Cardiac fibroblast (primary cell): ENCODE results near the gene FMNL2.

Source experiments
- DNase-seq, 2 donors: peaks; one replicate each; pipeline versions ENCODE4 v3.0.0 to v3.0.0-alpha.2; 2010; ENCODE audit warnings: low read depth in 2 of 2
- H3K4me3 ChIP-seq, 2 donors: replicated peaks in 1 of 2; 1 replicate in 1 of 2; 2 replicates in 1 of 2; pipeline ENCODE4 v1.5.1; 2011; ENCODE audit warnings: low read depth in 2 of 2, low read length in 2 of 2, mild to moderate bottlenecking in 2 of 2, moderate library complexity in 1 of 2
- CTCF ChIP-seq: IDR thresholded peaks from one replicate; pipeline ENCODE4 v1.5.1; 2011; ENCODE audit warnings: low read depth, mild to moderate bottlenecking, low read length, inconsistent platforms

FMNL2 gene

GRCh38 chr2:152337511-152337903 lies 2.5 kb downstream of the FMNL2 start:
- no peak for TF ChIP-seq CTCF
- DNase-seq: no peak
- H3K4me3 ChIP-seq: peak overlapping the region in 1 of 2 donors; percentile 90

- no peak for DNase-seq
Observed at GRCh38 chr2:152339556-152340286, 4.7 kb downstream of the FMNL2 start.

GRCh38 chr2:152342259-152343046 lies 7.5 kb downstream of the FMNL2 start:
- TF ChIP-seq CTCF: no peak
- no peak overlapping the region for H3K4me3 ChIP-seq
- no peak for DNase-seq

More at GRCh38 chr2:152339556-152340286, 4.7 kb downstream of the FMNL2 start:
- H3K4me3 ChIP-seq: no peak overlapping the region
- no peak for TF ChIP-seq CTCF

GRCh38 chr2:152343426-152343825 lies 8.5 kb downstream of the FMNL2 start:
- H3K4me3 ChIP-seq: no peak overlapping the region
- TF ChIP-seq CTCF: no peak
- no peak for DNase-seq

GRCh38 chr2:152344579-152345195 lies 9.7 kb downstream of the FMNL2 start:
- no peak overlapping the region for H3K4me3 ChIP-seq
- no peak for TF ChIP-seq CTCF
- no peak for DNase-seq

GRCh38 chr2:152347076-152347475 lies 12.1 kb downstream of the FMNL2 start:
- H3K4me3 ChIP-seq: no peak overlapping the region
- peak; percentile 37 to 80 for DNase-seq
- no peak for TF ChIP-seq CTCF
